NCI-H1436 (cell line): ENCODE results near the gene EVI5L.
"Not testable (repeated sequence)": the region's sequence is repeated elsewhere in the genome, so short reads cannot be mapped to it uniquely, and the experiment has no call there.

Experiments used
- DNase-seq: peaks from one replicate; lab custom pipeline; 2025; lab: John Stamatoyannopoulos, UW

The EVI5L gene

GRCh38 chr19:7829561-7830271 lies at the start of gene EVI5L:
EVI5L (plus strand) TSS chr19:7830218; CDS start chr19:7846543, 16,325 bp downstream.
- DNase-seq: peak; percentile 99

- DNase-seq: no peak
These were observed 48.9 kb upstream of the EVI5L start for GRCh38 chr19:7781157-7781556.

- DNase-seq: no peak
These were observed 46.0 kb upstream of the EVI5L start for GRCh38 chr19:7783991-7784423.

- no peak for DNase-seq
These were observed 45.2 kb upstream of the EVI5L start for GRCh38 chr19:7784856-7785255.

GRCh38 chr19:7787141-7787540 lies 42.9 kb upstream of the EVI5L start:
- DNase-seq: no peak

- no peak for DNase-seq
These were observed 42.3 kb upstream of the EVI5L start for GRCh38 chr19:7787602-7788177.

GRCh38 chr19:7788178-7788932 lies 41.7 kb upstream of the EVI5L start:
- DNase-seq: no peak

- DNase-seq: no peak
These were observed 41.1 kb upstream of the EVI5L start for GRCh38 chr19:7788933-7789323.

GRCh38 chr19:7789447-7789846 lies 40.6 kb upstream of the EVI5L start:
- DNase-seq: no peak

- DNase-seq: no peak
These were observed 39.6 kb upstream of the EVI5L start for GRCh38 chr19:7790416-7790815.

- DNase-seq: no peak
These were observed 37.7 kb upstream of the EVI5L start for GRCh38 chr19:7792281-7792680.

- not testable (repeated sequence) for DNase-seq
These were observed 37.3 kb upstream of the EVI5L start for GRCh38 chr19:7792701-7793100.

GRCh38 chr19:7793493-7793892 lies 36.5 kb upstream of the EVI5L start:
- no peak for DNase-seq

- no peak for DNase-seq
These were observed 34.4 kb upstream of the EVI5L start for GRCh38 chr19:7795555-7796161.

GRCh38 chr19:7799640-7800355 lies 30.2 kb upstream of the EVI5L start:
- DNase-seq: peak; percentile 49

- no peak for DNase-seq
These were observed 28.9 kb upstream of the EVI5L start for GRCh38 chr19:7801020-7801570.

- no peak for DNase-seq
These were observed 23.8 kb upstream of the EVI5L start for GRCh38 chr19:7806234-7806633.

GRCh38 chr19:7806876-7807275 lies 23.1 kb upstream of the EVI5L start:
- DNase-seq: no peak

GRCh38 chr19:7808108-7808507 lies 21.9 kb upstream of the EVI5L start:
- DNase-seq: no peak

GRCh38 chr19:7811989-7812388 lies 18.0 kb upstream of the EVI5L start:
- no peak for DNase-seq

- no peak for DNase-seq
These were observed 14.7 kb upstream of the EVI5L start for GRCh38 chr19:7815325-7815724.

- DNase-seq: not testable (repeated sequence)
These were observed 14.0 kb upstream of the EVI5L start for GRCh38 chr19:7816040-7816439.
